Measurements from ENCODE around the gene DDX1.
"Not testable (repeated sequence)": the region's sequence is repeated elsewhere in the genome, so short reads cannot be mapped to it uniquely, and the experiment has no call there.

DDX1 gene

DNA sequence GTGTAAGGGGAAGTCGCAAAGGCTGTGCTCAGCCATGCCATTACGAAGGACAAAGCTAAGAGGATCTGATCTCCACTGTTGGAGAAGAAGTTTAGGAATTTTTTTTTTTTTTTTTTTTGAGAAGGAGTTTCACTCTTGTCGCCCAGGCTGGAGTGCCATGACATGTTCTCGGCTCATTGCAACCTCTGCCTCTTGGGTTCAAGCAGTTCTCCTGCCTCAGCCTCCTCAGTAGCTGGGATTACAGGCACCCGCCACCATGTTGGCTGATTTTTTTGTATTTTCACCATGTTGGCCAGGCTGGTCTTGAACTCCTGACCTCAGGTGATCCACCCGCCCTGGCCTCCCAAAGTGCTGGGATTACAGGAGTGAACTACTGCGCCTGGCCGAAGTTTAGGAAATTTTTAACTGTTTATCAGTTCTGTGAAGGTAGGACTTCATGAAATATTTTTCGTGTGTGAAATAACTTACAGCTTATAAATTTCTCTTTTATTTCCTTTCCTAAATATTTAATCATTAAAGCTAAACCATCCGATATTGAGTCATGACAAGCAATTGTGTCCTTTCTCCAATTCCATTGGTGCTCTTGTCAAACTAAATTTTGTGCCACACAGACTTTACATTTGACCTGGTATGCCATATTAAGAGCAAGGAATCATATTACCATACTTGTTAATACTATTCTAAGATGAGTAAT is 22.2 kb downstream of the DDX1 start:
- no peak overlapping the region for H3K4me3 ChIP-seq
- no peak overlapping the region for H3K27ac ChIP-seq

DNA sequence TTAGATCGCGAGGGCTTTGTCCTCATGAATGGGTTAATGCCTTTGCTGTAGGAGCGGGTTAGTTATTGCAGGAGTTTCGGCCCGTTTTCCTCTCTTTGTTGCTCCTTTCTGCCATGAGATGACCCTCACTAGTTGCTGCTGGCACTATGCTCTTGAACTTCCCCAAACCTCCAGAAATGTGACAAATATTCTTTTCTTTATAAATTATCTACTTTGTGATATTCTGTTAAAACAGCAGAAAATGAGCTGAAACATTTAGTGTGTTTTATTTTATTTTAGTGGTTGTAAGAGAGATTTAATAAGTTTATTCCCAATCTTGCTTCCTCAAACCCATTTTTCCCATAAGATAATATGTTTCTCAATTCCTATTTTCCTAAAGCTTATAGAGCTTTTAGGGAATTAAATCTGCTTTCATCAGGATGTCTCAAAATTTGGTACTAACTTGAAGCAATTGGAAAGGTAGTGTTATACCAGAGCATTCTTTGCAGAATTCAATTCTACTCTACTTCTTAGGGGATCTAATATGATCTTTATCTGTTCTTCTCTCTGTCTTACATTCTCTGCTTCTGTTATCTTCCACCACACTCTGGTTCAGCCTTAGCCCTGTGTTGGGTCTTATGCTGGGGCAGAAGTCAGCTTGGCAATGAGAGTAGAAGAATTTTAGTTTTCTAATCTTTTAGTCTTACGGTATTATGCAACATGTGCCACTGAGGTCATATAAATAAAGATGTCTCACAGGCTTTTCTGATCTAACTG is 23.1 kb downstream of the DDX1 start:
- Histone ChIP-seq H3K27ac (no peak overlapping the region), H3K4me3 (no peak overlapping the region)

GRCh38 chr2:15615301-15615920 is 23.7 kb downstream of the DDX1 start:
- no peak overlapping the region for H3K27ac ChIP-seq
- no peak overlapping the region for H3K4me3 ChIP-seq

DNA sequence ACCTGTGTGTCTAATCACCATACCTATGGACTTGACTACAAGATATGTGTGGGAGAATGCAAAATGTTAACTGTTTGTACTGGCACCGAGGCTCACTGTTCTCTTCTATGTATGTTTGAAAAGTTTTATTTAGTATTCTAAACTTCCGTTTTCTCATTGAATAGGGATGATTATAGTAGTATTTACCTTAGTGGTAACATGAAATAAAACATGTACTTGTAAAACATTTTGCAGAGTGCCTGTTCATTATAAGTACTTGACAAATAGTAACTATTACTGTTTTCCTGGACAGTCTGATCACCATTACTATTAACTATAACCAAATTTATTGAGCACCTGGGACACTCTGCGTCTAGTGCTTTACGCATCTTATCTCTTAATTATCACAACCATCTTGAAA is 24.8 kb downstream of the DDX1 start:
- no peak overlapping the region for H3K4me3 ChIP-seq
- no peak overlapping the region for H3K27ac ChIP-seq

DNA sequence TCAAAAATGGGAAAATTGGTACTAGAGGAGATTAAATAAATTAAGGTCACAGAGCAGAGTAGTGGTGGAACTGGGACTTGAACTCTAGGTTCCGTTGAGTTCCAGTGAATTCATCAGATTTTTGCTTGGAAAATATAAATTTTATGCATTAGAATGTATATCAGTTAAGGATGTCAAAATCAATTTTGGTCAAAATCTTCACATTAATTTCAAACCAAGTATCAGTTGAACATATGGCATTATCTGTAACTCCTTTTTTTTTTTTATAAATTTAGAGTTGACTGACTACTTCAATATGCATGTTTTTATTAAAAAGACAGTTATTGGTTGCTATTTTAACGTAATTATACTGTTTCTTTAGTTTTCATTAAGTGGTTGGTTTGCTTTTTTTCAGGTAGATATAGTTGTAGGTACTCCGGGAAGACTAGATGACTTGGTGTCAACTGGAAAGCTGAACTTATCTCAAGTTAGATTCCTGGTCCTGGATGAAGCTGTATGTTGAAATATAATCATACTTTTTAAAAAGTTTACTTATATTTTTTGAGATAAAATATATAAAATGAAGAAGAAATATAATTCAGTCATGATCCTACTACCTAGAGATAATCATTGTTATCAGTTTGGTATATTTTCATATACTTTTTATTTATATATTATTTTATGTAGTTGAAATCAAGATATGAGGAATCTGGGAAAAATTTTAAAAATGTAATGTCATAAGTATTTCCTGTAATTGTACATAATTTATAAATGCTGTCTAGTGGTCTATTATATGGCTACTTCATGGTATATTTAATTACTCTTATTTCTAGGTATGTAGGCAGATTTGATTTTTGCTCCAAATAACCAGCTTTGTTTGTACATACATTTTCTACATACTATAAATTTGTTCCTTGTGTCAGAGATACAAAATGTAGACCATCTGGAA is 25.4 kb downstream of the DDX1 start:
- Histone ChIP-seq H3K27ac (no peak overlapping the region), H3K4me3 (no peak overlapping the region)

- Histone ChIP-seq H3K4me3 (no peak overlapping the region), H3K27ac (no peak overlapping the region)
Measured at GRCh38 chr2:15617778-15618448, 26.2 kb downstream of the DDX1 start.

DNA sequence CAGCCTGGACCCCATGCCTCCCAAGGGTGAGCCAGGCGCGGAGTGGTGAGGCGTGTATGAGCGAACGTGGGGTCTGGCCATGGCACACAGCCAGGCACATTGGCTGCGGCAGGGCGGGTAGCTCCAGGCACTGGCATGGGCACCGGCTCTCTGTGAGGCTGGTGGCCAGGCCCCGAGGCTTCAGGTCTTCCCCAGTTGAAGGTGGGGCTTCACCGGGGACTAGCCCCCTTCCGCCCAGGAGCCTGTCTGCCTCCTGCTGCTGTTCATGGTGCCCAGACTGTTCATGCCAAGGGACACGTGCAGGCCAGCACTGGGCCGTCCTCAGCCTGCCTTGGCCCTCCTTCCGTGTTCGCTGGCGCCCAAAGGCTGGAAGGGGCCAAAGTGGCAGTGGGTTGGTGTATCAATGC is 26.8 kb downstream of the DDX1 start:
- Histone ChIP-seq H3K27ac (no peak overlapping the region), H3K4me3 (no peak overlapping the region)

- H3K4me3 ChIP-seq = no peak overlapping the region
- H3K27ac ChIP-seq = no peak overlapping the region
Measured at GRCh38 chr2:15619076-15619475, 27.4 kb downstream of the DDX1 start.

- Histone ChIP-seq H3K27ac (no peak overlapping the region), H3K4me3 (no peak overlapping the region)
Measured at GRCh38 chr2:15619510-15619909, 27.8 kb downstream of the DDX1 start.

DNA sequence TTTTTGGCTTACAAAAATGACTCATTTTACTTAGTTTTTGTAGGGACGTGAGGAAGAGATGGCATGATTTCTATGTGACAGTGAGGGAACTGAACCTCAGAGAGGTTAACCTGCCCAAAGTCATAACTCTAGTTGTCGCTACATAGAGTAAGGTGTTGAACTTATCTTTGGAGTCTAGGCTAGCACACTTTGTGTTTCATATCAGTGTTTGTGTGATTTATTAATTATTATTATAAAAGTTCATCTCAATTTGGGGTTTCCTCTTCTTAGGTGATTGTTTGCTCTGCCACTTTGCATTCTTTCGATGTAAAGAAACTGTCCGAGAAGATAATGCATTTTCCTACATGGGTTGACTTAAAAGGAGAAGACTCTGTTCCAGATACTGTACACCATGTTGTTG is 28.3 kb downstream of the DDX1 start:
- Histone ChIP-seq H3K4me3 (no peak overlapping the region), H3K27ac (no peak overlapping the region)

DNA sequence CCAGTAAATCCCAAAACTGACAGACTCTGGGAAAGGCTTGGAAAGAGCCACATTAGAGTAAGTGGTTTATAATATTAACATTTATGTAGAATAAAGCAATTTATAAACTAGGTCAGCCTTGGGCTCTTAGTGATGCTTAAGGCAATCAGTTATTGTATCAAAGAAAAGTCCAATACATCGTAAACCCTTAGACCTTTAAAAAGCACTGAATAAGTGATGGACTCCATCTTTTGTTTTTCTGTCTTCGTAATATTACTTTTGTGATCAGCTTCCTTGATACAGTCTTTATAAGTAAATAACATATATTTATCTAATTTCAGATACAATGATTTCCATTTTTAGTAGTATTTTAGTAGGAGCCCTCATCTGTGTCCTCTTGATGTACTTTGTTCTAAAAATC is 28.7 kb downstream of the DDX1 start:
- no peak overlapping the region for H3K4me3 ChIP-seq
- no peak overlapping the region for H3K27ac ChIP-seq

DNA sequence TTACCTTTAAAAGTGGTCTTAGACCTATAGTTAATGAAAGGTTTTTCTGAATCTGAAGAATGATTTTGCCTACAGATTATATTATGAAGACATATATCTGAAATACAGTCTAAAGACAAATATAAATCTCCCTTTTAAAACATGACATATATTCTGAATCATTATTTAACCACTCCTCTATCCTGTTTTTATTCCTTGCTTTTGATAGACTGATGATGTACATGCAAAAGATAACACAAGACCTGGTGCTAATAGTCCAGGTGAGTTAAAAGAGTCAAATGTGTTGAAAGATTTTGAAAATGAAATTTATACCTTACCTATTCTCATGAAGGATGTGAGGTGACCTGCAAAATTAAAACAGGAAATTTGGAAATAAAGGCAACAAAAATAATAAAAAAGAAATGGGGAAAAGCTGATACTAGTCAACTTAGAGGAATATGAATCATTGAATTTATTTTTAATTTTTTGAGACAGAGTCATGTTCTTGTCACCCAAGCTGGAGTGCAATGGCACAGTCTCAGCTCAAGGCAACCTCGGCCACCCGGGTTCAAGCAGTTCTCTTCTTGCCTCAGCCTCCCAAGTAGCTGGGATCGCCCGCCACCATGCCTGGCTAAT is 29.3 kb downstream of the DDX1 start:
- H3K27ac ChIP-seq = no peak overlapping the region
- H3K4me3 ChIP-seq = no peak overlapping the region

DNA sequence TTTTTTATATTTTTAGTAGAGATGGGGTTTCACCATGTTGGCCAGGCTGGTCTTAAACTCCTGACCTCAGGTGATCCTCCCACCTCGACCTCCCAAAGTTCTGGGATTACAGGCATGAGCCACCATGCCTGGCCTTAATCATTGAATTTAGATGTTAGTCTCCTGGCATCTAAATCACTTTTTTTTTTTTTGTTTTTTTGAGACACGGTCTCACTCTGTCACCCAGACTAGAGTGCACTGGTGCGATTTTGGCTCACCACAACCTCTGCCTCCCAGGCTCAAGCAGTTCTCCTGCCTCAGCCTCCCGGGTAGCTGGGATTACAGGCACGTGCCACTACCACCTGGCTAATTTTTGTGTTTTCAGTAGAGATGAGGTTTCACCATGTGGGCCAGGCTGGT is 29.8 kb downstream of the DDX1 start:
- H3K27ac ChIP-seq, H3K4me3 ChIP-seq: not testable (repeated sequence)

- H3K27ac ChIP-seq = no peak overlapping the region
- H3K4me3 ChIP-seq = no peak overlapping the region
Measured at GRCh38 chr2:15622214-15622613, 30.5 kb downstream of the DDX1 start.

- no peak overlapping the region for H3K4me3 ChIP-seq
- H3K27ac ChIP-seq = no peak overlapping the region
Measured at GRCh38 chr2:15622614-15623480, 31.2 kb downstream of the DDX1 start.

DNA sequence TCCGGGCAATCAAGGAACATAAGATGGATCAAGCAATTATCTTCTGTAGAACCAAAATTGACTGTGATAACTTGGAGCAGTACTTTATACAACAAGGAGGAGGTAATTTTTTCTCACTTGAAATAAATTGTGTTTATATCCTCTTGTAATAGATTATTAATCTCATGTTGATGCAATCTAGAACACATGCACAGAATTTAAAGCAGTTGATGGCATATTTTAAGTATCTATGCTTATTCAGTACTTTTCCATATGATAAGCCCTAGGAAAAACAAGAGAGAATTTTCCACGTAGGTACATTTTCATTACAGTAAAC is 31.8 kb downstream of the DDX1 start:
- Histone ChIP-seq H3K27ac (no peak overlapping the region), H3K4me3 (no peak overlapping the region)

DNA sequence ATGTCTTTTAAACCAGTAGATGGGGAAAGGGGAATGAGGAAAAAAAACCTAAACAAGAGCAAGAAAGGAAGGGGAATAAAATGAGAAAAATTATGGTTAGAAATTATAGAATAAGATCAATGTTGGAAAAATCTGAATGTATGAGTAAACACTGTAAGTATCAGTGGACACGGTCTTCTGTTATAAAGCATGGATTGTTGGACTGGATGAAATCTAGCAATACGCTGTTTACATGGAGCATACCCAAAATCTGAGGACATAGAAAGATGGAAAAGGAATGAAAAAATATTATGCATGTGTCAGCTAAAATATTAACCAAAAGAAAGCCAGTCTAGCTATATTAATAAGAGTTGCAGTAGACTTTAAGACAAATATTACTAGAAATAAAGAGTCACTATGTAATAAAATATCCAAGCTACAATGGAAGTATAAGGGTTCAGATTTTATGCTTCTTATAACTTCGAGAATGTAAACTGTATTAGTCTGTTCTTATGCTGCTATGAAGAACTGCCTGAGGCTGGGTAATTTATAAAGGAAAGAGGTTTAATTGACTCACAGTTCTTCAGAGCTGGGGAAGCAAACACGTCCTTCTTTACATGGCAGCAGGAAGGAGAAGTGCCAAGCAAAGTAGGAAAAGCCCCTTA is 32.4 kb downstream of the DDX1 start:
- no peak overlapping the region for H3K4me3 ChIP-seq
- H3K27ac ChIP-seq = no peak overlapping the region

DNA sequence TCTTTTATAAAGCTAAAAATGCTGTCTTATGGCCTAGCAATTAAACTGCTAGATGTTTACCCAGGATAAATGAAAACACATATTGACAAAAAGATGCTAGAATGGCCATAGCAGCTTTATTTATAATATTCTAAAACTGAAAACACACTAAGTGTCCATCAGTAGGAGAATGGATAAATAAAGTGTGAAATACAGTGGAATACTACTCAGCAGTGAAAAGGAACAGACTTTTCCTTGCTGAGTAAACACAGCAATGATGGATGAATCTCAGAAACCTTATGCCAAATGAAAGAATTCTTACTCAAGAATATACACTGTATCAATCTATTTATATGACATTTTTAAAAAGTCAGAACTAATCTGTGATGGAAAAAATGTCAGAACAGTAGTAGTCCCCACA is 33.2 kb downstream of the DDX1 start:
- H3K4me3 ChIP-seq = no peak overlapping the region
- no peak overlapping the region for H3K27ac ChIP-seq
